IMR-90 (cell line): Measurements from ENCODE around the gene SPATA16. TPM values are rescaled to one million over a fixed set of nuclear protein-coding genes. Genes with fewer than 3 reads are reported as not detected.

Experiments used
- ATAC-seq: fragments of 200-7000 bp; cut with Tn5 transposase; 2 replicates; pipeline ENCODE4 v1.9.1; 2020; ENCODE audit warnings: low read depth, mild to moderate bottlenecking, moderate library complexity
- BruUV-seq: library from RNA; stranded (reverse); fragments of 400-500 nt; replicated peaks from 2 replicates; lab custom pipeline; 2021; lab: Mats Ljungman, UMichigan
- CTCF ChIA-PET: fragments of 300-600 bp; formaldehyde crosslinking; extraction: SDS; loops from one replicate; lab custom pipeline; 2021; ENCODE audit warnings: antibody characterized with exemption; lab: Yijun Ruan, JAX
- POLR2A ChIA-PET: fragments of 300-600 bp; sonication (Branson Sonifier 250); formaldehyde crosslinking; loops from one replicate; lab custom pipeline; 2022; ENCODE audit warnings: antibody characterized with exemption; ENCODE audit not compliant: unreplicated experiment; lab: Charles Lee
- DNase-seq: peaks from one replicate; pipeline ENCODE4 v3.0.0; 2013
- H2AFZ ChIP-seq: replicated peaks from 2 replicates; pipeline ENCODE3; 2013; ENCODE audit warnings: low read length, mild to moderate bottlenecking; ENCODE audit not compliant: poor library complexity
- H2AK5ac ChIP-seq: 2 replicates; pipeline ENCODE4 v1.6.1; 2013; ENCODE audit warnings: low read depth, low read length, inconsistent platforms
- H2AK9ac ChIP-seq: replicated peaks from 2 replicates; pipeline ENCODE3; 2013; ENCODE audit warnings: mild to moderate bottlenecking, low read depth, low read length, moderate library complexity; ENCODE audit not compliant: poor library complexity
- H2BK120ac ChIP-seq: 2 replicates; pipeline ENCODE4 v1.6.1; 2013; ENCODE audit warnings: low read depth, low read length, inconsistent platforms
- H2BK15ac ChIP-seq: 3 replicates; pipeline ENCODE4 v1.6.1; 2013; ENCODE audit warnings: low read depth, low read length, inconsistent platforms
- H2BK20ac ChIP-seq: 2 replicates; pipeline ENCODE4 v1.6.1; 2013; ENCODE audit warnings: low read depth, mild to moderate bottlenecking, inconsistent platforms, low read length, moderate library complexity
- H2BK5ac ChIP-seq: 2 replicates; pipeline ENCODE4 v1.6.1; 2013; ENCODE audit warnings: mild to moderate bottlenecking, low read depth, low read length, inconsistent platforms; ENCODE audit not compliant: poor library complexity, severe bottlenecking
- H3K14ac ChIP-seq: replicated peaks from 2 replicates; pipeline ENCODE4 v1.6.1; 2013; ENCODE audit warnings: low read depth, low read length, inconsistent platforms
- H3K18ac ChIP-seq: 2 replicates; pipeline ENCODE4 v1.6.1; 2013; ENCODE audit warnings: low read depth, low read length, control low read depth
- H3K23ac ChIP-seq: 2 replicates; pipeline ENCODE4 v1.6.1; 2013; ENCODE audit warnings: low read depth, low read length, inconsistent platforms
- H3K27ac ChIP-seq: 2 replicates; pipeline ENCODE4 v1.5.1; 2013; ENCODE audit warnings: mild to moderate bottlenecking, control low read depth, low read length; ENCODE audit not compliant: insufficient read depth
- H3K27me3 ChIP-seq: 2 replicates; pipeline ENCODE4 v1.6.1; 2013; ENCODE audit warnings: low read length; ENCODE audit not compliant: control insufficient read depth, insufficient read depth
- H3K36me3 ChIP-seq: 2 replicates; pipeline ENCODE4 v1.6.1; 2013; ENCODE audit warnings: low read length, mixed read lengths; ENCODE audit not compliant: control insufficient read depth, insufficient read depth
- H3K4ac ChIP-seq: 2 replicates; pipeline ENCODE4 v1.6.1; 2013; ENCODE audit warnings: low read depth, low read length, inconsistent platforms
- H3K4me1 ChIP-seq: 2 replicates; pipeline ENCODE4 v1.6.1; 2013; ENCODE audit warnings: low read length, mixed read lengths; ENCODE audit not compliant: control insufficient read depth, insufficient read depth
- H3K4me2 ChIP-seq: 2 replicates; pipeline ENCODE4 v1.6.1; 2013; ENCODE audit warnings: low read depth, mild to moderate bottlenecking, control low read depth, low read length, moderate library complexity
- H3K4me3 ChIP-seq: 2 replicates; pipeline ENCODE4 v1.5.1; 2013; ENCODE audit warnings: low read depth, mild to moderate bottlenecking, control low read depth, low read length, moderate library complexity; ENCODE audit not compliant: insufficient read depth
- H3K56ac ChIP-seq: 2 replicates; pipeline ENCODE4 v1.6.1; 2013; ENCODE audit warnings: low read length, inconsistent platforms; ENCODE audit not compliant: insufficient read depth; ENCODE audit errors: extremely low read depth
- H3K79me1 ChIP-seq, 2 experiments: 2 replicates each; pipeline ENCODE4 v1.6.1; 2013; ENCODE audit warnings: low read length in 2 of 2, inconsistent platforms in 1 of 2, low read depth in 1 of 2
- H3K9ac ChIP-seq: 2 replicates; pipeline ENCODE4 v1.6.1; 2013; ENCODE audit warnings: low read depth, low read length, control low read depth
- H3K9me1 ChIP-seq: 2 replicates; pipeline ENCODE4 v1.6.1; 2013; ENCODE audit warnings: low read length, inconsistent platforms; ENCODE audit not compliant: insufficient read depth
- H3K9me3 ChIP-seq: 2 replicates; pipeline ENCODE4 v1.6.1; 2013; ENCODE audit warnings: low read length; ENCODE audit not compliant: control insufficient read depth, insufficient read depth
- H4K20me1 ChIP-seq: 2 replicates; pipeline ENCODE4 v1.6.1; 2013; ENCODE audit warnings: low read length, inconsistent platforms; ENCODE audit not compliant: insufficient read depth
- H4K5ac ChIP-seq: 2 replicates; pipeline ENCODE4 v1.6.1; 2013; ENCODE audit warnings: mild to moderate bottlenecking, low read depth, low read length, control low read depth
- H4K8ac ChIP-seq, 2 experiments: 2 replicates each; pipeline ENCODE4 v1.6.1; 2013; ENCODE audit warnings: low read depth in 2 of 2, low read length in 2 of 2, control low read depth in 1 of 2, inconsistent platforms in 1 of 2
- H4K91ac ChIP-seq: 2 replicates; pipeline ENCODE4 v1.6.1; 2013; ENCODE audit warnings: low read depth, low read length, inconsistent platforms; ENCODE audit not compliant: insufficient read depth
- BHLHE40 ChIP-seq: fragments of 150-350 bp; IDR thresholded peaks from 2 replicates; pipeline ENCODE4 v1.6.1; 2016; ENCODE audit warnings: mild to moderate bottlenecking, low read depth, low read length
- CEBPB ChIP-seq: IDR thresholded peaks from 2 replicates; pipeline ENCODE4 v1.6.1; 2012; ENCODE audit warnings: low read depth, low read length, improper control_type of control experiment
- CHD1 ChIP-seq: IDR thresholded peaks from 2 replicates; pipeline ENCODE4 v1.6.1; 2012; ENCODE audit warnings: low read depth, low read length, improper control_type of control experiment
- FOS ChIP-seq: fragments of 150-350 bp; IDR thresholded peaks from 2 replicates; pipeline ENCODE4 v1.6.1; 2016; ENCODE audit warnings: low read depth, low read length
- MAFK ChIP-seq: IDR thresholded peaks from 2 replicates; pipeline ENCODE4 v1.6.1; 2012; ENCODE audit warnings: low read depth, low read length, improper control_type of control experiment
- MAZ ChIP-seq: IDR thresholded peaks from 2 replicates; pipeline ENCODE4 v1.6.1; 2012; ENCODE audit warnings: low read depth, mild to moderate bottlenecking, low read length, improper control_type of control experiment, moderate library complexity, borderline replicate concordance
- MXI1 ChIP-seq: IDR thresholded peaks from 2 replicates; pipeline ENCODE4 v1.6.1; 2012; ENCODE audit warnings: low read depth, mild to moderate bottlenecking, low read length, moderate library complexity, borderline replicate concordance
- NFE2L2 ChIP-seq: fragments of 150-350 bp; IDR thresholded peaks from 2 replicates; pipeline ENCODE4 v1.6.1; 2016; ENCODE audit warnings: low read depth, mild to moderate bottlenecking, low read length
- POLR2A ChIP-seq: IDR thresholded peaks from 2 replicates; pipeline ENCODE4 v1.6.1; 2012; ENCODE audit warnings: mild to moderate bottlenecking, low read depth, low read length
- RAD21 ChIP-seq: IDR thresholded peaks from 2 replicates; pipeline ENCODE4 v1.6.1; 2012; ENCODE audit warnings: low read length, improper control_type of control experiment
- RCOR1 ChIP-seq: IDR thresholded peaks from 2 replicates; pipeline ENCODE4 v1.6.1; 2012; ENCODE audit warnings: mild to moderate bottlenecking, low read length, improper control_type of control experiment; ENCODE audit not compliant: insufficient replicate concordance
- RFX5 ChIP-seq: IDR thresholded peaks from 2 replicates; pipeline ENCODE4 v1.8.0; 2012; ENCODE audit warnings: low read depth, mild to moderate bottlenecking, low read length, moderate library complexity
- SMC3 ChIP-seq: fragments of 150-350 bp; IDR thresholded peaks from 2 replicates; pipeline ENCODE4 v1.6.1; 2016; ENCODE audit warnings: low read depth, mild to moderate bottlenecking, antibody characterized with exemption, low read length, moderate library complexity
- WGBS, 2 experiments: methylation state at CpG; one replicate each; pipeline versions ENCODE4 v1.1.5 to v1.1.7; 2013; ENCODE audit warnings: missing lambda C conversion rate in 2 of 2; ENCODE audit not compliant: insufficient read length in 1 of 2; ENCODE audit errors: extremely low coverage in 2 of 2; 5-methylcytosine and 5-hydroxymethylcytosine counted together
- dilution Hi-C: fragments of 300-500 bp; cut with HindIII; formaldehyde crosslinking; loops from one replicate; pipeline ENCODE4 v1.14.3; 2018; ENCODE audit warnings: low sequenced_read_pairs; ENCODE audit not compliant: unreplicated experiment
- in situ Hi-C: fragments of 300-500 bp; cut with MboI; formaldehyde crosslinking; loops from 3 replicates; pipeline ENCODE4 v1.14.3; 2019; ENCODE audit warnings: low sequenced_read_pairs, inconsistent platforms, mixed read lengths
- intact Hi-C: fragments of 100-400 bp; cut with micrococcal nuclease; formaldehyde crosslinking; loops from 2 replicates; pipeline ENCODE4 v1.10.0; 2022
- polyA plus RNA-seq, 3 experiments: library from polyadenylated mRNA; depleted of rRNA; stranded (reverse); fragments of >200 nt; gene quantifications; 2 replicates each; pipeline ENCODE4 v1.2.3, GENCODE V29; 2012; ENCODE audit warnings: low replicate concordance in 1 of 3
- total RNA-seq: library from RNA; depleted of rRNA; stranded (reverse); fragments of >200 nt; gene quantifications from 2 replicates; pipeline ENCODE4 v1.2.3, GENCODE V29; 2012
- TF ChIP-seq, protein P1 (sequence below): fragments of 150-350 bp; IDR thresholded peaks from 2 replicates; pipeline ENCODE4 v1.6.1; 2017; ENCODE audit warnings: mild to moderate bottlenecking, antibody characterized with exemption, low read length, low read depth
- TF ChIP-seq, protein P2 (sequence below): conservative IDR thresholded peaks from 2 replicates; pipeline ENCODE4 v1.5.1; 2012; ENCODE audit warnings: mild to moderate bottlenecking, low read depth, low read length, improper control_type of control experiment
- TF ChIP-seq, protein P3 (sequence below): fragments of 150-350 bp; IDR thresholded peaks from 2 replicates; pipeline ENCODE4 v1.6.1; 2016; ENCODE audit warnings: low read depth, mild to moderate bottlenecking, low read length, moderate library complexity, borderline replicate concordance

SPATA16 gene
- total and polyA plus RNA-seq, 2 of the 4 experiments (the other 2 are of a cell fraction), result not detected

GRCh38 chr3:173019378-173019777 is 121.7 kb downstream of the SPATA16 start:
- no peaks in the 10 kb centered on the region for H3K4me1 ChIP-seq
- H2AK5ac ChIP-seq, result no peak overlapping the region
- intact Hi-C loops, result no loop called here
- no peak overlapping the region for H3K4me2 ChIP-seq
- no peaks in the 10 kb centered on the region for H3K9me3 ChIP-seq
- dilution Hi-C loops, result no loop called here
- H2BK20ac ChIP-seq, result no peak overlapping the region
- WGBS, 2 experiments, result no CpG with 5 or more reads among the region's 5 CpGs
- H3K4me3 ChIP-seq, result no peak overlapping the region
- ChIA-PET CTCF (no interaction called here), POLR2A (no interaction called here)
- H2BK15ac ChIP-seq, result no peak overlapping the region
- in situ Hi-C loops, result no loop called here
- H2AFZ ChIP-seq, result no peak overlapping the region
- DNase-seq, result no peak
- H2BK5ac ChIP-seq, result no peak overlapping the region
- no peak overlapping the region for H3K56ac ChIP-seq
- TF ChIP-seq POLR2A (no peak), FOS (no peak), NFE2L2 (no peak), CEBPB (no peak), MAZ (no peak), SMC3 (no peak), BHLHE40 (no peak), RAD21 (no peak), RFX5 (no peak), RCOR1 (no peak), MAFK (no peak), CHD1 (no peak), MXI1 (no peak)
- TF ChIP-seq, protein P1, sequence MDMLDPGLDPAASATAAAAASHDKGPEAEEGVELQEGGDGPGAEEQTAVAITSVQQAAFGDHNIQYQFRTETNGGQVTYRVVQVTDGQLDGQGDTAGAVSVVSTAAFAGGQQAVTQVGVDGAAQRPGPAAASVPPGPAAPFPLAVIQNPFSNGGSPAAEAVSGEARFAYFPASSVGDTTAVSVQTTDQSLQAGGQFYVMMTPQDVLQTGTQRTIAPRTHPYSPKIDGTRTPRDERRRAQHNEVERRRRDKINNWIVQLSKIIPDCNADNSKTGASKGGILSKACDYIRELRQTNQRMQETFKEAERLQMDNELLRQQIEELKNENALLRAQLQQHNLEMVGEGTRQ, result no peak
- TF ChIP-seq, protein P2, sequence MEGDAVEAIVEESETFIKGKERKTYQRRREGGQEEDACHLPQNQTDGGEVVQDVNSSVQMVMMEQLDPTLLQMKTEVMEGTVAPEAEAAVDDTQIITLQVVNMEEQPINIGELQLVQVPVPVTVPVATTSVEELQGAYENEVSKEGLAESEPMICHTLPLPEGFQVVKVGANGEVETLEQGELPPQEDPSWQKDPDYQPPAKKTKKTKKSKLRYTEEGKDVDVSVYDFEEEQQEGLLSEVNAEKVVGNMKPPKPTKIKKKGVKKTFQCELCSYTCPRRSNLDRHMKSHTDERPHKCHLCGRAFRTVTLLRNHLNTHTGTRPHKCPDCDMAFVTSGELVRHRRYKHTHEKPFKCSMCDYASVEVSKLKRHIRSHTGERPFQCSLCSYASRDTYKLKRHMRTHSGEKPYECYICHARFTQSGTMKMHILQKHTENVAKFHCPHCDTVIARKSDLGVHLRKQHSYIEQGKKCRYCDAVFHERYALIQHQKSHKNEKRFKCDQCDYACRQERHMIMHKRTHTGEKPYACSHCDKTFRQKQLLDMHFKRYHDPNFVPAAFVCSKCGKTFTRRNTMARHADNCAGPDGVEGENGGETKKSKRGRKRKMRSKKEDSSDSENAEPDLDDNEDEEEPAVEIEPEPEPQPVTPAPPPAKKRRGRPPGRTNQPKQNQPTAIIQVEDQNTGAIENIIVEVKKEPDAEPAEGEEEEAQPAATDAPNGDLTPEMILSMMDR, result no peak
- TF ChIP-seq, protein P3, sequence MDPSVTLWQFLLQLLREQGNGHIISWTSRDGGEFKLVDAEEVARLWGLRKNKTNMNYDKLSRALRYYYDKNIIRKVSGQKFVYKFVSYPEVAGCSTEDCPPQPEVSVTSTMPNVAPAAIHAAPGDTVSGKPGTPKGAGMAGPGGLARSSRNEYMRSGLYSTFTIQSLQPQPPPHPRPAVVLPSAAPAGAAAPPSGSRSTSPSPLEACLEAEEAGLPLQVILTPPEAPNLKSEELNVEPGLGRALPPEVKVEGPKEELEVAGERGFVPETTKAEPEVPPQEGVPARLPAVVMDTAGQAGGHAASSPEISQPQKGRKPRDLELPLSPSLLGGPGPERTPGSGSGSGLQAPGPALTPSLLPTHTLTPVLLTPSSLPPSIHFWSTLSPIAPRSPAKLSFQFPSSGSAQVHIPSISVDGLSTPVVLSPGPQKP, result no peak
- no peaks in the 10 kb centered on the region for H3K9me1 ChIP-seq
- no TSS peak for BruUV-seq
- H4K20me1 ChIP-seq, result no peaks in the 10 kb centered on the region
- no peaks in the 10 kb centered on the region for H3K36me3 ChIP-seq
- H3K23ac ChIP-seq, result no peak overlapping the region
- H2AK9ac ChIP-seq, result no peak overlapping the region
- H3K9ac ChIP-seq, result no peak overlapping the region
- no peak overlapping the region for H3K14ac ChIP-seq
- H3K79me1 ChIP-seq, result no peaks in the 10 kb centered on the region
- ATAC-seq, result no peak
- H4K91ac ChIP-seq, result no peak overlapping the region
- no peak overlapping the region for H2BK120ac ChIP-seq
- no peaks in the 10 kb centered on the region for H3K27me3 ChIP-seq
- H4K5ac ChIP-seq, result no peak overlapping the region
- no peak overlapping the region for H3K27ac ChIP-seq
- no peak overlapping the region for H3K18ac ChIP-seq
- no peak overlapping the region for H3K4ac ChIP-seq
- no peak overlapping the region for H4K8ac ChIP-seq
